ENCODE measurements around the gene TTC6. TPM values are rescaled to one million over a fixed set of nuclear protein-coding genes. Genes with fewer than 3 reads are reported as not detected.

Gene TTC6
- total RNA-seq, 1 donor from 2014 or later: not detected

DNA sequence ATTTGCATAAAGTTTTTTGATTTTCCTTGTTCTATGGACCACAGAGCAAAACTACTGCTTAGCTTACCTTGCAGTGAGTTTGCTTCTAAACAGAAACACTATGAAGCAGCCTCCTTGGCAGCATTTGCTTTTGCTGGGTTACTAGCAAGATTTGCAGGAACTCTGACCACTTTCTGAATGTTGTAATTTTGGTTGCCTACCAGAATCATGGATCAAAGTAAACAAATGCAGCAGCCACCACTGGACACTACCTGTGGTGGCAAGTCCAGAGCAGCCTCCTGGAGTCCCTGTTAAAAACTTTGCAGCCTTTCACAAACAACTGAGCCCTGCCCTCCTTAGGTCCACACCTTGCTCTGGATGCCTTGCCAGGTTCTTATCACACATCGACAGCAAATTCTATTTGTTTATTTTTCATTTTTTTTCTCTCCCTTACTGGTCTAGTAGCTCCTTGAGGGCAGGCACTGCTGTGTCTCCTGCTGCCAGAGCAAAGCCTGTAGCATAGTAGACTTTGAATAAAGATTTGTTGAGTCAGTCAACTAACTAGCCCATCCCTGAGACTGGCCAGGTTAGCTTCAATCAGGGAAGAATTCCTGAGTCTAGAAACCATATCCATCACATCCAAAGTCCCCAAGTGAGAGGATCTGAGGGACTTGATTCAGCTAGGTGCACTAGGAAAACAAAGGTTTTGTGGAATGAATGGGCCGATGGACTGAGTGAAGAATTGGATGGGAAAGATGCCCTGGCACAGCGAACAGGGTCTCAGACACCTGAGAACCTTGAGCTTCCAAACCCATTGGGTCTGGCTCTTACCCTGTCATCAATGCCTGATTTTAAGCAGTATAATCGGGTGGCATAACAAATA is 5.7 kb downstream of the TTC6 start:
- H3K36me3 ChIP-seq: no peaks in the 10 kb centered on the region
- no peaks in the 10 kb centered on the region for H3K9me3 ChIP-seq
- intact Hi-C loops (cut with DNase I): no loop called here
- DNase-seq (ENCODE audit: low spot score in 2 of 2): no peak
- peaks cover 37% of the 10 kb centered on the region for H3K27me3 ChIP-seq
- no peak overlapping the region for H3K27ac ChIP-seq
- TF ChIP-seq CTCF (IDR thresholded peaks at IDR 0.05): no peak
- H3K4me1 ChIP-seq: peaks cover 0 to 7% of the 10 kb centered on the region in 2 donors
- no peak overlapping the region for H3K4me3 ChIP-seq

GRCh38 chr14:37601865-37602264 is 6.4 kb downstream of the TTC6 start:
- Histone ChIP-seq H3K9me3 (no peaks in the 10 kb centered on the region), H3K4me1 (peaks cover 0 to 7% of the 10 kb centered on the region in 2 donors), H3K4me3 (no peak overlapping the region), H3K36me3 (no peaks in the 10 kb centered on the region), H3K27ac (no peak overlapping the region), H3K27me3 (peaks cover 35% of the 10 kb centered on the region)
- TF ChIP-seq CTCF (IDR thresholded peaks at IDR 0.05): no peak
- intact Hi-C loops (cut with DNase I): no loop called here
- no peak for DNase-seq (ENCODE audit: low spot score in 2 of 2)

DNA sequence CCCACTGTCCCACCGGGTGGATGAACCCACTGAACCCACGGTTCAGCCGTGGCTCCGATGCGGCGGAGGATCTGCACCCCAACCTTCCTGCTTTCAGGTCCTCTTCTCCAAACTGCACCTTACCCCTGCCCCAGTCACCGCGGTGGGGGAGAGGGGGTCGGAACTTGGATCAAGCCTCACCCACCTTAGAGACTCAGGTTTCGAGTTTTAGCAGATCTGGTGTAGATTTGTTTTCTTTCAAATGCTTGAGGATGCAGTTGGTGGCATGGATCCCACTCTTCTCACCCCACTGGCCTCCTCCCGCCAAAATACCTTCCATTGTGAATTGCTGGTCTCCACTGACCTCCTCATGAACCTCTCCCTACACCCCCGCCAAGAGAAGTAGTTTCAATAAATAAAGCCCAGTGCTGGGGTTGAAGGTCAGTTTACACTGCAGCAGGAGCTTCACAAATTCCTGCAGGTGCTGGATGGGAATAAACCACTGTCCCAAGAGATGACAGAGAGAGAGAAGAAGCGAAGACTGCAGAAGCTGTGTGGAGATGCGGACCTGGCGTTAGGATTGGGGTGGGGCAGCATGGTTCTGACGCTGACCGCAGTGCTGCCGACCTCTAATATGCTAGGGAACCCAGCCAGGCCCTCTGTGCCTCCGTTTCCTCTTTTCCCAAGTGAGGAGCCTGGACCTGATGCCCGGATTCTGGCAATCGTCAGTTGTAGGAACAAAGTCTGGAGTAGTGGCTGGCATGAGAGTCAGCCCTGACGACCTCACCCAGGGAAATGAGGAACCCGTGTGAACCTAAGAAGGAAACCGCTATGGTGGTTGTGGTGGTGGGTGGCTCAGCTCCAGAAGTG is 7.4 kb downstream of the TTC6 start:
- DNase-seq (ENCODE audit: low spot score in 2 of 2): no peak
- H3K4me1 ChIP-seq: peaks cover 0 to 4% of the 10 kb centered on the region in 2 donors
- H3K4me3 ChIP-seq: no peak overlapping the region
- no peak overlapping the region for H3K27ac ChIP-seq
- no peak for TF ChIP-seq CTCF (IDR thresholded peaks at IDR 0.05)
- intact Hi-C loops (cut with DNase I): no loop called here
- no peaks in the 10 kb centered on the region for H3K36me3 ChIP-seq
- peaks cover 26% of the 10 kb centered on the region for H3K27me3 ChIP-seq
- H3K9me3 ChIP-seq: no peaks in the 10 kb centered on the region

GRCh38 chr14:37603688-37604251 is 8.3 kb downstream of the TTC6 start:
- Histone ChIP-seq H3K4me1 (peaks cover 0 to 4% of the 10 kb centered on the region in 2 donors), H3K36me3 (no peaks in the 10 kb centered on the region), H3K27me3 (peaks cover 21% of the 10 kb centered on the region), H3K4me3 (no peak overlapping the region), H3K9me3 (no peaks in the 10 kb centered on the region), H3K27ac (no peak overlapping the region)
- intact Hi-C loops (cut with DNase I): no loop called here
- TF ChIP-seq CTCF (IDR thresholded peaks at IDR 0.05): no peak
- DNase-seq (ENCODE audit: low spot score in 2 of 2): no peak

GRCh38 chr14:37606678-37607077 is 11.2 kb downstream of the TTC6 start:
- Histone ChIP-seq H3K4me1 (no peaks in the 10 kb centered on the region), H3K27me3 (peaks cover 4% of the 10 kb centered on the region), H3K4me3 (no peak overlapping the region), H3K9me3 (no peaks in the 10 kb centered on the region), H3K27ac (no peak overlapping the region), H3K36me3 (no peaks in the 10 kb centered on the region)
- intact Hi-C loops (cut with DNase I): no loop called here
- DNase-seq (ENCODE audit: low spot score in 2 of 2): no peak
- TF ChIP-seq CTCF (IDR thresholded peaks at IDR 0.05): no peak

Data from ascending aorta (tissue), 2 donors.